Measurements from ENCODE around the gene CYSTM1. TPM values are rescaled to one million over a fixed set of nuclear protein-coding genes. Genes with fewer than 3 reads are reported as not detected.

CYSTM1 gene
- total RNA-seq, 1 experiment from 2014 or later, result 93.5 TPM

- H3K36me3 ChIP-seq (ENCODE audit: control insufficient read depth, insufficient read depth, low read length), result peaks cover 1% of the 10 kb centered on the region; the same call in 1 of the 2 replicates
- no peaks in the 10 kb centered on the region for H3K27me3 Mint-ChIP-seq (ENCODE audit: insufficient read depth, unreplicated experiment)
- BruUV-seq (replicated peaks), result no TSS peak
- POLR2A ChIA-PET, result no interaction called here
- CTCF ChIA-PET, result no interaction called here
- no peaks in the 10 kb centered on the region for H3K27me3 ChIP-seq (replicated peaks; ENCODE audit: control insufficient read depth, insufficient read depth, low read length)
- H3K4me1 ChIP-seq, result peaks cover 15% of the 10 kb centered on the region
- no peaks in the 10 kb centered on the region for H3K9me3 ChIP-seq
- intact Hi-C loops (cut with micrococcal nuclease; ENCODE audit: unreplicated experiment), result no loop called here
- H3K36me3 Mint-ChIP-seq (ENCODE audit: insufficient read depth, unreplicated experiment), result peaks cover 12% of the 10 kb centered on the region
- peaks cover 27% of the 10 kb centered on the region for H3K4me1 Mint-ChIP-seq (ENCODE audit: low read depth, unreplicated experiment)
- no peak overlapping the region for H3K4me3 ChIP-seq (ENCODE audit: low read depth, low read length)
- TF ChIP-seq CTCF (IDR thresholded peaks at IDR 0.05; ENCODE audit: insufficient read depth in 1 of 2, low read depth in 1 of 2, low read length in 1 of 2, severe bottlenecking in 1 of 2, unreplicated experiment in 1 of 2), result no peak
- no peak overlapping the region for H3K27ac Mint-ChIP-seq (ENCODE audit: unreplicated experiment)
- H3K4me3 Mint-ChIP-seq (ENCODE audit: unreplicated experiment), result no peak overlapping the region
- H3K9me3 Mint-ChIP-seq (ENCODE audit: unreplicated experiment), result peaks cover 7% of the 10 kb centered on the region
- no peak for DNase-seq
Measured at GRCh38 chr5:140234377-140234989, 59.5 kb downstream of the CYSTM1 start.

- DNase-seq, result peak; percentile 57 to 63
- TF ChIP-seq CTCF (IDR thresholded peaks at IDR 0.05; ENCODE audit: insufficient read depth in 1 of 2, low read depth in 1 of 2, low read length in 1 of 2, severe bottlenecking in 1 of 2, unreplicated experiment in 1 of 2), result peak in 1 of 2 experiments; percentile 13
- Histone ChIP-seq H3K36me3 (ENCODE audit: control insufficient read depth, insufficient read depth, low read length) (peaks cover 1% of the 10 kb centered on the region; the same call in 1 of the 2 replicates), H3K4me1 (peaks cover 27% of the 10 kb centered on the region), H3K27me3 (replicated peaks; ENCODE audit: control insufficient read depth, insufficient read depth, low read length) (no peaks in the 10 kb centered on the region), H3K9me3 (no peaks in the 10 kb centered on the region), H3K4me3 (ENCODE audit: low read depth, low read length) (no peak overlapping the region)
- H3K27ac Mint-ChIP-seq (ENCODE audit: unreplicated experiment), result peak overlapping the region; percentile 23
- no peaks in the 10 kb centered on the region for H3K27me3 Mint-ChIP-seq (ENCODE audit: insufficient read depth, unreplicated experiment)
- H3K4me1 Mint-ChIP-seq (ENCODE audit: low read depth, unreplicated experiment), result peaks cover 29% of the 10 kb centered on the region
- no peak overlapping the region for H3K4me3 Mint-ChIP-seq (ENCODE audit: unreplicated experiment)
- POLR2A ChIA-PET, result interaction anchor here (1.0 to 1.4 kb wide), 3 partner anchors 17 to 110 kb away, joined by 3 to 5 read pairs (median 4); partner anchors contain the start of gene HBEGF
- no TSS peak for BruUV-seq (replicated peaks)
- peaks cover 7% of the 10 kb centered on the region for H3K9me3 Mint-ChIP-seq (ENCODE audit: unreplicated experiment)
- H3K36me3 Mint-ChIP-seq (ENCODE audit: insufficient read depth, unreplicated experiment), result peaks cover 15% of the 10 kb centered on the region
- intact Hi-C loops (cut with micrococcal nuclease; ENCODE audit: unreplicated experiment), result loop anchor here (1.0 to 5.0 kb wide), 2 partner anchors 17 to 59 kb away; partner anchors contain the start of gene CYSTM1
- CTCF ChIA-PET, result interaction anchor here (1.1 to 1.6 kb wide), 6 partner anchors 8 to 137 kb away, joined by 3 to 7 read pairs (median 6); partner anchors contain the start of gene HBEGF
Measured at GRCh38 chr5:140235791-140236551, 61.0 kb downstream of the CYSTM1 start.

- no TSS peak for BruUV-seq (replicated peaks)
- Histone ChIP-seq H3K36me3 (ENCODE audit: control insufficient read depth, insufficient read depth, low read length) (no peaks in the 10 kb centered on the region), H3K4me3 (ENCODE audit: low read depth, low read length) (no peak overlapping the region), H3K9me3 (no peaks in the 10 kb centered on the region), H3K27me3 (replicated peaks; ENCODE audit: control insufficient read depth, insufficient read depth, low read length) (no peaks in the 10 kb centered on the region), H3K4me1 (peaks cover 37% of the 10 kb centered on the region)
- peak overlapping the region; percentile 62 for H3K27ac Mint-ChIP-seq (ENCODE audit: unreplicated experiment)
- no peak for TF ChIP-seq CTCF (IDR thresholded peaks at IDR 0.05; ENCODE audit: insufficient read depth in 1 of 2, low read depth in 1 of 2, low read length in 1 of 2, severe bottlenecking in 1 of 2, unreplicated experiment in 1 of 2)
- peaks cover 22% of the 10 kb centered on the region for H3K36me3 Mint-ChIP-seq (ENCODE audit: insufficient read depth, unreplicated experiment)
- H3K4me3 Mint-ChIP-seq (ENCODE audit: unreplicated experiment), result no peak overlapping the region
- ChIA-PET CTCF (interaction anchor here (1.3 kb wide), 1 partner anchor 109 kb away, joined by 7 read pairs; the partner anchor contains the start of gene HBEGF), POLR2A (interaction anchor here (1.2 to 1.4 kb wide), 2 partner anchors 18 to 109 kb away, joined by 4 to 5 read pairs; partner anchors contain the start of gene HBEGF)
- H3K9me3 Mint-ChIP-seq (ENCODE audit: unreplicated experiment), result no peaks in the 10 kb centered on the region
- intact Hi-C loops (cut with micrococcal nuclease; ENCODE audit: unreplicated experiment), result loop anchor here (1.0 to 5.0 kb wide), 2 partner anchors 18 to 60 kb away; partner anchors contain the start of gene CYSTM1
- DNase-seq, result no peak
- H3K27me3 Mint-ChIP-seq (ENCODE audit: insufficient read depth, unreplicated experiment), result no peaks in the 10 kb centered on the region
- H3K4me1 Mint-ChIP-seq (ENCODE audit: low read depth, unreplicated experiment), result peaks cover 27% of the 10 kb centered on the region
Measured at GRCh38 chr5:140236891-140237598, 62.1 kb downstream of the CYSTM1 start.

Data from Caco-2 (cell line).